ENCODE data around the gene PDE6B. TPM values are rescaled to one million over a fixed set of nuclear protein-coding genes. Genes with fewer than 3 reads are reported as not detected.

The PDE6B gene
- total and polyA plus RNA-seq, 2 of the 13 experiments (the other 11 are each of a cell fraction or from before 2014, with no cell fraction given): 0.38 to 0.40 TPM

DNA sequence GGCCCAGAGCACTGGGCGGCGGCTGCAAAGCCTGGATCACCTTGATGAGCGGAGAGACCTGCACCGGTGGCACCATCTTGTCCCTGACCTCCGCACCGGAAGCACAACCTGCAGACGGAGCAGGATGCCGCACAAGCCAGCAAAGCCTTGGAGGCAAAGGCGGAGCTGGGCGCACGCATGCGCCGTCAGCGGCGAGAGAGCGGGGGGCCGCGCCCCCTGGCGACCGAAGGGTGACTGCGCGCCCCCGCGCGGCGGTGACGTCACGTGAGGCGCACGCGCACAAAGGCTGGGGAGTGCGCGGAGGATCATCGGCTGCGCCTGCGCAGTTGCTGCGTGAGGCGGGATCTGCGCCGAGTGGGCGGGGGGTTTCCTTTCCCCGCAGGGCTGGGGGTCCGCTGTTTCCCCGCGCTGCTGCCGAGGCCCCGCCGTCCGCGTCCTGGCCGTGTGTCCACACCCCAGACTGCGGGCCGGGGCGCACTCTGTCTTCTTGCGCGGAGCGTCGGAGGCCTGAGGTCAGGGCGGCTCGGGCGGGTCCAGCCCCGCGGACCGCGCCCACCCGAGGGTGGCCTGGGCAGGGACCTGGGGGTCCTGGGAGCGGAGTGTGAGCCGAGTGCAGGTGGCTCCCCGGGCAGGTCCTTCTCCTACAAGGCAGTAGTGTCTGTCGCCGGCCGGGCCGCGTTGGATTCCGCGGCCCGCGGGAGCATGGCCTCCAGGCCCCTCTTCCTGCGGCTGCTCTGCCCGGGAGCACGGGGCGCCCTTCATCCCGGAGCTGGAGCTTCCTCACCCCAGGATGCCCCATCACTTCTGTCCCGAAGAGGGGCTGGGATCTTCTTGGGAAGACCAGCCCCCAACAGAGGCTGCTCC, 49.0 kb downstream of the PDE6B start, which contains the start of the genes ATP5ME and MYL5 (continued):
- no peak for TF ChIP-seq ZNF646 (CRISPR knock-in tag; IDR thresholded peaks at IDR 0.05)
- peak; percentile 53 for TF ChIP-seq ZNF747 (CRISPR knock-in tag; IDR thresholded peaks at IDR 0.05; ENCODE audit: borderline replicate concordance)
- TF ChIP-seq ZNF501 (CRISPR knock-in tag; IDR thresholded peaks at IDR 0.05): peak; percentile 69; the same call in 1 of the 2 replicates
- TF ChIP-seq ZNF790 (CRISPR knock-in tag; IDR thresholded peaks at IDR 0.05; ENCODE audit: borderline replicate concordance): no peak
- no peak for TF ChIP-seq HMG20A (CRISPR knock-in tag; IDR thresholded peaks at IDR 0.05; ENCODE audit: borderline replicate concordance)
- no peak for TF ChIP-seq SMARCE1 (IDR thresholded peaks at IDR 0.05; ENCODE audit: borderline replicate concordance)
- no peak for TF ChIP-seq SNRNP70 (IDR thresholded peaks at IDR 0.05; ENCODE audit: low read depth, low read length)
- no peak for TF ChIP-seq FLYWCH1 (CRISPR knock-in tag; IDR thresholded peaks at IDR 0.05)
- TF ChIP-seq FIP1L1 (IDR thresholded peaks at IDR 0.05; ENCODE audit: borderline replicate concordance, insufficient read depth, low read depth, low read length): peak; percentile 55; the same call in 1 of the 2 replicates
- no peak for TF ChIP-seq ZFP62 (CRISPR knock-in tag; IDR thresholded peaks at IDR 0.05)
- TF ChIP-seq RCOR2 (CRISPR knock-in tag; IDR thresholded peaks at IDR 0.05): no peak
- TF ChIP-seq, protein P1, sequence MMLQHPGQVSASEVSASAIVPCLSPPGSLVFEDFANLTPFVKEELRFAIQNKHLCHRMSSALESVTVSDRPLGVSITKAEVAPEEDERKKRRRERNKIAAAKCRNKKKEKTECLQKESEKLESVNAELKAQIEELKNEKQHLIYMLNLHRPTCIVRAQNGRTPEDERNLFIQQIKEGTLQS (CRISPR knock-in tag; IDR thresholded peaks at IDR 0.05): peak; percentile 74
- TF ChIP-seq TMF1 (CRISPR knock-in tag; IDR thresholded peaks at IDR 0.05; ENCODE audit: low read depth): no peak
- 0 out of 2 replicates have a peak, but pooled peaks have one; percentile 10 for TF ChIP-seq SRF (IDR thresholded peaks at IDR 0.05; ENCODE audit: low read depth, low read length)
- TF ChIP-seq PITX1 (CRISPR knock-in tag; IDR thresholded peaks at IDR 0.05): 0 out of 2 replicates have a peak, but pooled peaks have one; percentile 45
- no peak for TF ChIP-seq TBX3 (IDR thresholded peaks at IDR 0.05; ENCODE audit: borderline replicate concordance)
- no peak for TF ChIP-seq XBP1 (CRISPR knock-in tag; IDR thresholded peaks at IDR 0.05)
- peak; percentile 90 for TF ChIP-seq FOXC1 (CRISPR knock-in tag; IDR thresholded peaks at IDR 0.05; ENCODE audit: borderline replicate concordance)
- TF ChIP-seq ZNF749 (CRISPR knock-in tag; IDR thresholded peaks at IDR 0.05; ENCODE audit: borderline replicate concordance): peak; percentile 93
- no peak; the same call in 1 of the 2 replicates for TF ChIP-seq MED1 (CRISPR knock-in tag; IDR thresholded peaks at IDR 0.05)
- TF ChIP-seq ZNF546 (CRISPR knock-in tag; conservative IDR thresholded peaks at IDR 0.05): peak; percentile 71; the same call in 1 of the 2 replicates
- no peak for TF ChIP-seq STAT5B (CRISPR knock-in tag; IDR thresholded peaks at IDR 0.05)
- TF ChIP-seq CHCHD3 (CRISPR knock-in tag; IDR thresholded peaks at IDR 0.05): peak; percentile 80; the same call in 1 of the 2 replicates
- TF ChIP-seq ARNT (IDR thresholded peaks at IDR 0.05): no peak
